HG03135 (cell line): ENCODE data around the gene LRRC61.

Experiments
- ATAC-seq: cut with Tn5 transposase; IDR thresholded peaks from one replicate; pipeline ENCODE4 v1.9.1; 2021; ENCODE audit warnings: mild to moderate bottlenecking, moderate library complexity; ENCODE audit not compliant: unreplicated experiment

LRRC61 gene

GRCh38 chr7:150368884-150369747 lies 46.0 kb downstream of the LRRC61 start:
- ATAC-seq = peak; percentile 17

- ATAC-seq = no peak
Observed at GRCh38 chr7:150369748-150370501, 46.8 kb downstream of the LRRC61 start.

GRCh38 chr7:150370612-150371071 lies 47.5 kb downstream of the LRRC61 start:
- no peak for ATAC-seq

- ATAC-seq = no peak
Observed at GRCh38 chr7:150371131-150371995, 48.2 kb downstream of the LRRC61 start.

GRCh38 chr7:150371996-150372270 lies 48.8 kb downstream of the LRRC61 start:
- ATAC-seq = no peak

- ATAC-seq = no peak
Observed at GRCh38 chr7:150372271-150373048, 49.3 kb downstream of the LRRC61 start.

GRCh38 chr7:150373049-150373801 lies 50.1 kb downstream of the LRRC61 start:
- ATAC-seq = no peak

- ATAC-seq = no peak
Observed at GRCh38 chr7:150374026-150374425, 50.9 kb downstream of the LRRC61 start.

- ATAC-seq = no peak
Observed at GRCh38 chr7:150374472-150374871, 51.3 kb downstream of the LRRC61 start.

- no peak for ATAC-seq
Observed at GRCh38 chr7:150375662-150376521, 52.7 kb downstream of the LRRC61 start.

- ATAC-seq = no peak
Observed at GRCh38 chr7:150376560-150376959, 53.4 kb downstream of the LRRC61 start.

- no peak for ATAC-seq
Observed at GRCh38 chr7:150377196-150377595, 54.0 kb downstream of the LRRC61 start.

- no peak for ATAC-seq
Observed at GRCh38 chr7:150377635-150378034, 54.5 kb downstream of the LRRC61 start.

- no peak for ATAC-seq
Observed at GRCh38 chr7:150378115-150378852, 55.1 kb downstream of the LRRC61 start.

- peak; percentile 79 for ATAC-seq
Observed at GRCh38 chr7:150378853-150379440, 55.8 kb downstream of the LRRC61 start, which contains the start of gene ZNF775. TSS of gene ZNF775 (plus strand) at chr7:150379330. CDS start at chr7:150388471, 9,141 bp downstream.

- peak; percentile 20 for ATAC-seq
Observed at GRCh38 chr7:150379441-150380379, 56.6 kb downstream of the LRRC61 start.
